ENCODE data around the gene TMEM72. TPM values are rescaled to one million over a fixed set of nuclear protein-coding genes. Genes with fewer than 3 reads are reported as not detected.

TMEM72 gene
- total RNA-seq, 1 experiment from 2014 or later = not detected

DNA sequence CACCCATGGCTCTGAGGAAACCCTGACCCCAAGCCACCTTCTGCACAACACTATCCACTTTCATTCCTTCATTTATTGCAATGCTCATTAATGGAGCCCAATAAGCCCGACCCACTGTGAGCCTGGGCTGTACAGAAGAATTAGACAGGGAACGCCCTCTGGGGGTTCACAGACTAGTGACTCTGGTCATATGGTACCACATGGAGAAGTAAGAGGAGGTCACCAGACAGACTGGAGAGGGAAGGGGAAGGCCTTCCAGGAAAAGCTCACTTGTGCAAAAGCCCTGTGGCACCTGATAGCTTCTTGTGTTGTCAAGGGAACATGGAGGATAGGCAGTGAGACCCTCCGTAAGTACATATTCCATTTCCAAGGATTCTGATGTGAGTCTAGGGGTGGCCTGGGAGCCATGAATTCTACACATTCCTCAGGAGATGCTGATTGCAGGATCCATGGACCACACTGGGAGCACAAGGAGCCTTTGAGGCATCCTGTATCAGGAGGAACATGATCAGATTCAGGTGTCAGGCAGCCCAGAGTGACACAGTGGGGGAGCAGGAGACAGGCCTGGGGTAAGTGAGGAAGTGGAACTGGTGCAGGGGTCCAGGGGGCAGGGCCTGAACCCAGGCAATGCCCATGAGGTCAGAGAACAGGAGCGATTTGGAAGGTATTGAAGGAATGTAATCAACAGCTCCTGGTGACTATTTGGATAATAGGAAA lies 19.9 kb downstream of the TMEM72 start:
- intact Hi-C loops (cut with micrococcal nuclease; ENCODE audit: unreplicated experiment) (loop anchor here (5.0 kb wide), 1 partner anchor 76 kb away; no protein-coding TSS in a partner anchor), in situ Hi-C loops (cut with HindIII; ENCODE audit: low pct_unique_long_range_greater_than_20kb, low sequenced_read_pairs) (no loop called here)
- ChIA-PET CTCF (interaction anchor here (0.5 kb wide), 1 partner anchor 45 kb away, joined by 4 read pairs; no protein-coding TSS in a partner anchor), POLR2A (no interaction called here)
- no peaks in the 10 kb centered on the region for H3K9me3 ChIP-seq (ENCODE audit: control insufficient read depth, insufficient read depth, low read depth, low read length)
- H3K27ac ChIP-seq (ENCODE audit: low read length) = no peak overlapping the region
- no peaks in the 10 kb centered on the region for H3K36me3 ChIP-seq (ENCODE audit: control insufficient read depth, insufficient read depth, low read length)
- 0 out of 2 replicates have a peak, but pooled peaks cover 3% of the 10 kb centered on the region for H3K4me1 ChIP-seq (ENCODE audit: control insufficient read depth, insufficient read depth, low read length)
- TF ChIP-seq TCF7L2 (IDR thresholded peaks at IDR 0.05; ENCODE audit: low read depth, low read length) (no peak), SIN3A (IDR thresholded peaks at IDR 0.05; ENCODE audit: borderline replicate concordance, insufficient read depth, low read depth, low read length) (no peak), POLR2AphosphoS5 (IDR thresholded peaks at IDR 0.05; ENCODE audit: low read depth, low read length) (no peak)
- TF ChIP-seq, protein P1, sequence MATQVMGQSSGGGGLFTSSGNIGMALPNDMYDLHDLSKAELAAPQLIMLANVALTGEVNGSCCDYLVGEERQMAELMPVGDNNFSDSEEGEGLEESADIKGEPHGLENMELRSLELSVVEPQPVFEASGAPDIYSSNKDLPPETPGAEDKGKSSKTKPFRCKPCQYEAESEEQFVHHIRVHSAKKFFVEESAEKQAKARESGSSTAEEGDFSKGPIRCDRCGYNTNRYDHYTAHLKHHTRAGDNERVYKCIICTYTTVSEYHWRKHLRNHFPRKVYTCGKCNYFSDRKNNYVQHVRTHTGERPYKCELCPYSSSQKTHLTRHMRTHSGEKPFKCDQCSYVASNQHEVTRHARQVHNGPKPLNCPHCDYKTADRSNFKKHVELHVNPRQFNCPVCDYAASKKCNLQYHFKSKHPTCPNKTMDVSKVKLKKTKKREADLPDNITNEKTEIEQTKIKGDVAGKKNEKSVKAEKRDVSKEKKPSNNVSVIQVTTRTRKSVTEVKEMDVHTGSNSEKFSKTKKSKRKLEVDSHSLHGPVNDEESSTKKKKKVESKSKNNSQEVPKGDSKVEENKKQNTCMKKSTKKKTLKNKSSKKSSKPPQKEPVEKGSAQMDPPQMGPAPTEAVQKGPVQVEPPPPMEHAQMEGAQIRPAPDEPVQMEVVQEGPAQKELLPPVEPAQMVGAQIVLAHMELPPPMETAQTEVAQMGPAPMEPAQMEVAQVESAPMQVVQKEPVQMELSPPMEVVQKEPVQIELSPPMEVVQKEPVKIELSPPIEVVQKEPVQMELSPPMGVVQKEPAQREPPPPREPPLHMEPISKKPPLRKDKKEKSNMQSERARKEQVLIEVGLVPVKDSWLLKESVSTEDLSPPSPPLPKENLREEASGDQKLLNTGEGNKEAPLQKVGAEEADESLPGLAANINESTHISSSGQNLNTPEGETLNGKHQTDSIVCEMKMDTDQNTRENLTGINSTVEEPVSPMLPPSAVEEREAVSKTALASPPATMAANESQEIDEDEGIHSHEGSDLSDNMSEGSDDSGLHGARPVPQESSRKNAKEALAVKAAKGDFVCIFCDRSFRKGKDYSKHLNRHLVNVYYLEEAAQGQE (IDR thresholded peaks at IDR 0.05; ENCODE audit: insufficient read depth in 1 of 2, low read depth in 2 of 2, low read length in 1 of 2) = no peak
- TF ChIP-seq, protein P2, sequence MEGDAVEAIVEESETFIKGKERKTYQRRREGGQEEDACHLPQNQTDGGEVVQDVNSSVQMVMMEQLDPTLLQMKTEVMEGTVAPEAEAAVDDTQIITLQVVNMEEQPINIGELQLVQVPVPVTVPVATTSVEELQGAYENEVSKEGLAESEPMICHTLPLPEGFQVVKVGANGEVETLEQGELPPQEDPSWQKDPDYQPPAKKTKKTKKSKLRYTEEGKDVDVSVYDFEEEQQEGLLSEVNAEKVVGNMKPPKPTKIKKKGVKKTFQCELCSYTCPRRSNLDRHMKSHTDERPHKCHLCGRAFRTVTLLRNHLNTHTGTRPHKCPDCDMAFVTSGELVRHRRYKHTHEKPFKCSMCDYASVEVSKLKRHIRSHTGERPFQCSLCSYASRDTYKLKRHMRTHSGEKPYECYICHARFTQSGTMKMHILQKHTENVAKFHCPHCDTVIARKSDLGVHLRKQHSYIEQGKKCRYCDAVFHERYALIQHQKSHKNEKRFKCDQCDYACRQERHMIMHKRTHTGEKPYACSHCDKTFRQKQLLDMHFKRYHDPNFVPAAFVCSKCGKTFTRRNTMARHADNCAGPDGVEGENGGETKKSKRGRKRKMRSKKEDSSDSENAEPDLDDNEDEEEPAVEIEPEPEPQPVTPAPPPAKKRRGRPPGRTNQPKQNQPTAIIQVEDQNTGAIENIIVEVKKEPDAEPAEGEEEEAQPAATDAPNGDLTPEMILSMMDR (IDR thresholded peaks at IDR 0.05) = no peak
- no TSS peak for BruUV-seq (replicated peaks)
- ATAC-seq (no peak), DNase-seq (ENCODE audit: low read depth, low spot score) (no peak)
- H3K4me3 ChIP-seq (ENCODE audit: low read depth in 2 of 2, low read length in 2 of 2) = no peak overlapping the region
- no peaks in the 10 kb centered on the region for H3K27me3 ChIP-seq (ENCODE audit: control insufficient read depth, insufficient read depth, low read length)

DNA sequence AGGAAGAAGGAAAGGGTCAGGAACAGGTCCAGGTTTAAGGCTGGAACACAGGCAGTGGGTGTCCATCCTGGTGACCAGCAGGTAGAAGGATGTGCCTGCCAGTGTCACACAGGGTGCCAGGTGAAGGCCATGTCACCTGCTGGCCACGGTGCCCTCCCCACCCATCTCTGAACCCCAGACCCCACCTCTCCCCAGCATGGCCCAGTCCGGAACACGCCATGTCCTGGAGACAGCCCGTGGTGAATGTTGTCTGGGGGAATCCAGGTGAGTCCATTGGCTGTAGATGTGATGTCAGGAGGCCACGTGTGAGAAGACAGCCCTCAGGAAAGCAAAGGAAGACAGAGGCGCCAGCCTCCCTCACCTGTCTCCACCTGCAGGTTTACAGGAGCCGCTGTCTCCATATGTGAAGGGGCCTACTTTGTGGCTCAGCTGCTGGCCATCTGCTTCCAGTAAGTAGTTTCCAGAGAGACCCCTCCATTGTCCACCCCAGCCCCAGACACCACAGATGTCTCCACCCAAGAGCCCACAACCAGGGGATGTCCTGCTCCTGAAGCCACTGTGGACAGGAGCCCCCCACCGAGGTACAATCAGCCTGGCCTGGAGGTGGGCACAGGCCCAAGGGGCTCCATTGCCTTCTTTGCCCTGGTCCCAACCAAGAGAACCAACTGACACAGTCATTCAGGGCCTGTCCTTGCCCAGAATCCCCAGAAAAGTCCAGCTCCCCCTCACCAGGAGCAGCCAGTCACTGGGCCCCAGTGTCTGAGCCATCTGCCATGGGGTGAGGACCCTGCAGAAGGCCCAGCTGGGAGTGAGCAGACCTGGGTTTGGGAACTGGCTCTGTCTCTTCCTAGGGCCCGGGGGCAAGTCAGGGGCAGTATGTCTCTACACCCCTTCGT lies 20.7 kb downstream of the TMEM72 start:
- no peak for DNase-seq (ENCODE audit: low read depth, low spot score)
- 0 out of 2 replicates have a peak, but pooled peaks have one; percentile 1 for ATAC-seq
- H3K4me1 ChIP-seq (ENCODE audit: control insufficient read depth, insufficient read depth, low read length) = 0 out of 2 replicates have a peak, but pooled peaks cover 3% of the 10 kb centered on the region
- ChIA-PET POLR2A (no interaction called here), CTCF (interaction anchor here (0.5 to 2.8 kb wide), 4 partner anchors 44 to 49 kb away, joined by 3 to 17 read pairs (median 4); partner anchors contain the start of gene DEPP1)
- H3K27ac ChIP-seq (ENCODE audit: low read length) = no peak overlapping the region; the same call in 1 of the 2 replicates
- no TSS peak for BruUV-seq (replicated peaks)
- intact Hi-C loops (cut with micrococcal nuclease; ENCODE audit: unreplicated experiment) = loop anchor here (2.0 to 5.0 kb wide), 2 partner anchors 43 to 75 kb away; no protein-coding TSS in a partner anchor
- H3K36me3 ChIP-seq (ENCODE audit: control insufficient read depth, insufficient read depth, low read length) = no peaks in the 10 kb centered on the region
- in situ Hi-C loops (cut with HindIII; ENCODE audit: low pct_unique_long_range_greater_than_20kb, low sequenced_read_pairs) = no loop called here
- H3K9me3 ChIP-seq (ENCODE audit: control insufficient read depth, insufficient read depth, low read depth, low read length) = no peaks in the 10 kb centered on the region
- H3K4me3 ChIP-seq (ENCODE audit: low read depth in 2 of 2, low read length in 2 of 2) = no peak overlapping the region
- no peaks in the 10 kb centered on the region for H3K27me3 ChIP-seq (ENCODE audit: control insufficient read depth, insufficient read depth, low read length)
- TF ChIP-seq SIN3A (IDR thresholded peaks at IDR 0.05; ENCODE audit: borderline replicate concordance, insufficient read depth, low read depth, low read length) = no peak
- no peak for TF ChIP-seq TCF7L2 (IDR thresholded peaks at IDR 0.05; ENCODE audit: low read depth, low read length)
- TF ChIP-seq, protein P1 (IDR thresholded peaks at IDR 0.05; ENCODE audit: insufficient read depth in 1 of 2, low read depth in 2 of 2, low read length in 1 of 2) = no peak
- TF ChIP-seq, protein P2 (IDR thresholded peaks at IDR 0.05) = no peak
- TF ChIP-seq POLR2AphosphoS5 (IDR thresholded peaks at IDR 0.05; ENCODE audit: low read depth, low read length) = no peak
